GM18517 (cell line): Measurements from ENCODE around the gene NAALADL2.

Experiments
- ATAC-seq: cut with Tn5 transposase; IDR thresholded peaks from one replicate; pipeline ENCODE4 v1.9.1; 2021; ENCODE audit warnings: mild to moderate bottlenecking, moderate library complexity; ENCODE audit not compliant: unreplicated experiment

NAALADL2 gene

GRCh38 chr3:174884776-174885568 is 25.8 kb downstream of the NAALADL2 start:
- ATAC-seq, result no peak

- no peak for ATAC-seq
Observed at GRCh38 chr3:174891524-174892203, 32.5 kb downstream of the NAALADL2 start.

- no peak for ATAC-seq
Observed at GRCh38 chr3:174907027-174907426, 47.9 kb downstream of the NAALADL2 start.

- no peak for ATAC-seq
Observed at GRCh38 chr3:174907628-174908407, 48.7 kb downstream of the NAALADL2 start.

- ATAC-seq, result no peak
Observed at GRCh38 chr3:174931473-174932353, 72.6 kb downstream of the NAALADL2 start.

GRCh38 chr3:174936590-174936989 is 77.5 kb downstream of the NAALADL2 start:
- ATAC-seq, result no peak

GRCh38 chr3:174937478-174937877 is 78.3 kb downstream of the NAALADL2 start:
- no peak for ATAC-seq

GRCh38 chr3:174938102-174938501 is 79.0 kb downstream of the NAALADL2 start:
- no peak for ATAC-seq

- no peak for ATAC-seq
Observed at GRCh38 chr3:174940151-174940550, 81.0 kb downstream of the NAALADL2 start.

- ATAC-seq, result no peak
Observed at GRCh38 chr3:174945276-174945675, 86.1 kb downstream of the NAALADL2 start.

- ATAC-seq, result no peak
Observed at GRCh38 chr3:174945951-174946350, 86.8 kb downstream of the NAALADL2 start.

- ATAC-seq, result no peak
Observed at GRCh38 chr3:174949523-174949922, 90.4 kb downstream of the NAALADL2 start.

- ATAC-seq, result no peak
Observed at GRCh38 chr3:174951034-174951433, 91.9 kb downstream of the NAALADL2 start.

- no peak for ATAC-seq
Observed at GRCh38 chr3:174951498-174952005, 92.4 kb downstream of the NAALADL2 start.

- no peak for ATAC-seq
Observed at GRCh38 chr3:174953068-174953467, 93.9 kb downstream of the NAALADL2 start.

- no peak for ATAC-seq
Observed at GRCh38 chr3:174955513-174956016, 96.4 kb downstream of the NAALADL2 start.

GRCh38 chr3:174957081-174957480 is 97.9 kb downstream of the NAALADL2 start:
- no peak for ATAC-seq

GRCh38 chr3:174957551-174958001 is 98.4 kb downstream of the NAALADL2 start:
- no peak for ATAC-seq

- ATAC-seq, result no peak
Observed at GRCh38 chr3:174958671-174959328, 99.7 kb downstream of the NAALADL2 start.
